RPMI8226 (cell line): ENCODE results near the gene ZNF235.
"Not testable (repeated sequence)": the region's sequence is repeated elsewhere in the genome, so short reads cannot be mapped to it uniquely, and the experiment has no call there.

Source experiments
- DNase-seq: peaks from one replicate; pipeline ENCODE4 v3.0.0-alpha.2; 2015

ZNF235 gene

GRCh38 chr19:44255705-44256411, 49.0 kb downstream of the ZNF235 start:
- no peak for DNase-seq

- no peak for DNase-seq
Observed at GRCh38 chr19:44254496-44254895, 50.3 kb downstream of the ZNF235 start.

- not testable (repeated sequence) for DNase-seq
Observed at GRCh38 chr19:44253392-44253791, 51.4 kb downstream of the ZNF235 start.

GRCh38 chr19:44252332-44252731, 52.5 kb downstream of the ZNF235 start:
- not testable (repeated sequence) for DNase-seq

GRCh38 chr19:44236384-44236783, 68.4 kb downstream of the ZNF235 start:
- no peak for DNase-seq
